PC-9 (cell line): ENCODE measurements around the gene ESAM.

Experiments used
- EZH2 ChIP-seq: fragments of 200-600 bp; sonication (generic); IDR thresholded peaks from 2 replicates; pipeline ENCODE4 v1.8.0; 2017; ENCODE audit warnings: antibody characterized with exemption, low read depth
- TF ChIP-seq, protein P1 (sequence below): fragments of 200-600 bp; sonication (generic); conservative IDR thresholded peaks from 2 replicates; pipeline ENCODE4 v1.6.1; 2017; ENCODE audit warnings: mixed run types, antibody characterized with exemption, mild to moderate bottlenecking, moderate library complexity

DNA sequence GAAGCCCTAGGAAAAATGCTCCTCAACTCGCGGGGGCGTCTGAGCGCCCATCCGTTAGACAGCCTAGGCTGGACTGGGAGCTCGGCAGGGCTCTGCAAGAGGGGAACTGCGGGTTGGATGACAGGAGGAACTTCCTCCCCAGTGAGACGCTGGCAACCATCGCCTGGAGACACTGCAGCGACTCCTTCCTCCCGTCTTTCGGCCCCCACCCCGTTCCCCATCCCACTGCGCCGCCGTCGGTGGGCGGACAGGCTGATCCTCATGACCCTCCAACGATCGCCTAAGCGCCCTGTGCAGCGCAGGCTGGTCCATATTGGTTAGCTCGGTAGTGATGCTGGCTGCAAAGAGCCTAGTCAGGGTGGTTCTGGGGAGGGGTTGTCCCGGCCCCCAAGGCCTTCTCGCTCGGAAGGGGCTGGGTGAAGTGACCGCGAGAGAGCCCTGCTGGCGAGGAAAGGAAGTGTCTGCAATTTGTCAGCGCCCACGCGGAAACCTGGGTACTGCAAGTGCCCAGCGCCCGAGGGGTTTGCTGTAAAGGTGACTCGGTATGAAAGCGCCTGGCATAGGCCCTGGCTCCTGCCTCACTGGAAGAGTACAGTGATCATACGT is 21.7 kb downstream of the ESAM start:
- TF ChIP-seq, protein P1, sequence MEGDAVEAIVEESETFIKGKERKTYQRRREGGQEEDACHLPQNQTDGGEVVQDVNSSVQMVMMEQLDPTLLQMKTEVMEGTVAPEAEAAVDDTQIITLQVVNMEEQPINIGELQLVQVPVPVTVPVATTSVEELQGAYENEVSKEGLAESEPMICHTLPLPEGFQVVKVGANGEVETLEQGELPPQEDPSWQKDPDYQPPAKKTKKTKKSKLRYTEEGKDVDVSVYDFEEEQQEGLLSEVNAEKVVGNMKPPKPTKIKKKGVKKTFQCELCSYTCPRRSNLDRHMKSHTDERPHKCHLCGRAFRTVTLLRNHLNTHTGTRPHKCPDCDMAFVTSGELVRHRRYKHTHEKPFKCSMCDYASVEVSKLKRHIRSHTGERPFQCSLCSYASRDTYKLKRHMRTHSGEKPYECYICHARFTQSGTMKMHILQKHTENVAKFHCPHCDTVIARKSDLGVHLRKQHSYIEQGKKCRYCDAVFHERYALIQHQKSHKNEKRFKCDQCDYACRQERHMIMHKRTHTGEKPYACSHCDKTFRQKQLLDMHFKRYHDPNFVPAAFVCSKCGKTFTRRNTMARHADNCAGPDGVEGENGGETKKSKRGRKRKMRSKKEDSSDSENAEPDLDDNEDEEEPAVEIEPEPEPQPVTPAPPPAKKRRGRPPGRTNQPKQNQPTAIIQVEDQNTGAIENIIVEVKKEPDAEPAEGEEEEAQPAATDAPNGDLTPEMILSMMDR, result no peak; the same call in 1 of the 2 replicates
- TF ChIP-seq EZH2, result no peak
